GM21381 (cell line): Measurements from ENCODE around the gene PZP.
"Not testable (repeated sequence)": the region's sequence is repeated elsewhere in the genome, so short reads cannot be mapped to it uniquely, and the experiment has no call there.

Experiments used
- ATAC-seq: cut with Tn5 transposase; IDR thresholded peaks from one replicate; pipeline ENCODE4 v1.9.1; 2021; ENCODE audit warnings: mild to moderate bottlenecking, moderate library complexity; ENCODE audit not compliant: unreplicated experiment

The PZP gene

GRCh38 chr12:9198012-9198411 lies 10.2 kb downstream of the PZP start:
- ATAC-seq, result no peak

- ATAC-seq, result no peak
These were observed 23.9 kb downstream of the PZP start for GRCh38 chr12:9184276-9184675.

- no peak for ATAC-seq
These were observed 27.4 kb downstream of the PZP start for GRCh38 chr12:9180810-9181209.

- ATAC-seq, result no peak
These were observed 28.4 kb downstream of the PZP start for GRCh38 chr12:9179781-9180180.

- ATAC-seq, result no peak
These were observed 38.1 kb downstream of the PZP start for GRCh38 chr12:9169979-9170634.

- not testable (repeated sequence) for ATAC-seq
These were observed 40.9 kb downstream of the PZP start for GRCh38 chr12:9167345-9167744.

- ATAC-seq, result no peak
These were observed 44.8 kb downstream of the PZP start for GRCh38 chr12:9163392-9163791.

GRCh38 chr12:9156119-9156518 lies 52.1 kb downstream of the PZP start:
- no peak for ATAC-seq

GRCh38 chr12:9149372-9149771 lies 58.8 kb downstream of the PZP start:
- ATAC-seq, result no peak

- no peak for ATAC-seq
These were observed 59.3 kb downstream of the PZP start for GRCh38 chr12:9148926-9149325.

GRCh38 chr12:9147461-9147860 lies 60.7 kb downstream of the PZP start:
- no peak for ATAC-seq

- ATAC-seq, result no peak
These were observed 63.5 kb downstream of the PZP start for GRCh38 chr12:9144730-9145106.

GRCh38 chr12:9143929-9144729 lies 64.1 kb downstream of the PZP start:
- no peak for ATAC-seq

GRCh38 chr12:9143137-9143536 lies 65.1 kb downstream of the PZP start:
- ATAC-seq, result no peak

GRCh38 chr12:9139588-9140290 lies 68.5 kb downstream of the PZP start:
- ATAC-seq, result not testable (repeated sequence)

GRCh38 chr12:9135903-9136310 lies 72.3 kb downstream of the PZP start:
- no peak for ATAC-seq

- ATAC-seq, result no peak
These were observed 73.1 kb downstream of the PZP start for GRCh38 chr12:9134981-9135628.

- ATAC-seq, result no peak
These were observed 74.8 kb downstream of the PZP start for GRCh38 chr12:9133216-9133916.

GRCh38 chr12:9132008-9132535 lies 76.1 kb downstream of the PZP start:
- no peak for ATAC-seq

- ATAC-seq, result no peak
These were observed 78.0 kb downstream of the PZP start for GRCh38 chr12:9130244-9130643.
